GM21825 (cell line): Measurements from ENCODE around the gene KDSR.
"Not testable (repeated sequence)": the region's sequence is repeated elsewhere in the genome, so short reads cannot be mapped to it uniquely, and the experiment has no call there.

ENCODE experiments used
- ATAC-seq: cut with Tn5 transposase; IDR thresholded peaks from one replicate; pipeline ENCODE4 v1.9.1; 2021; ENCODE audit warnings: mild to moderate bottlenecking, moderate library complexity; ENCODE audit not compliant: unreplicated experiment

KDSR gene

DNA sequence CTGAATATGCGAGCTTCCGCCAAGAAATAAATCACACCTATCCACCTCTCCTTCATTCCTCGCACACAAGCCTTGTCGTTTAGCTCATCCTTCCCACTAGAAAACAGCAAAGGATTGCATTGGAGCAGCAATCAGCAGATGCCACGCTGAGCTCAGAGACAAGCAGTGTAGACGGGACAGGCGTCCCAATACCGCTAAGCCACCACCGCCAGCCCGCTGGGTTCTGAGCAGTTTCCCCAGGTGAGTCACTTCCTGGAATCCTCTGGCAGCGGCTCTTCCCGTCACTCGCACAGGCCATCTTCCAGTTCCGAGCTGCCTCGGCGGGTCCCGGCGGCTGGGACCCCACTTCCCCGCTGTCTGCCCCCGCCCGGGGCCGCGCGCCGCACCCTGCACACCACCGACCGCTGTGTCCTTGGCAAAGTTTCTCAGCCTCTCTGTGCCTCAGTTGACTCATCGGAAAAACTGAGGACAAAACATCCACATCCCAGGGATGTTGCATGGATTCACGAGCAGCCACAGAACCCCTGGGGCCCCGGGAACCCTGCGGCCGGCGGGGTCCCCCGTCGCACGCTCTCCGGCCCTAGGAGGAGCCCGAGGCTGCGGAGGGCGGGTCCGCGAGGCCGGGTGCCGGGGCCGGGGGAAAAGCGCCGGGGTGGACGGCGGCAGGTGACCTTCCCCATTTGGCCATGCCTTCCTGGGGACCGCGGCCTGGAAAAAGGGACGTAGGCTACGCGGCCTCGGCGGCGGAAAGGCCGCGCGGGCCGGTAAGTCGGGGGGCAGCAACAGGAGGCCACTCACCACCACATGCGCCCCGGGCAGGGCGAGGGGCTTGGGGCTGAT is 573 bp downstream of the KDSR start:
- ATAC-seq = peak; percentile 41

DNA sequence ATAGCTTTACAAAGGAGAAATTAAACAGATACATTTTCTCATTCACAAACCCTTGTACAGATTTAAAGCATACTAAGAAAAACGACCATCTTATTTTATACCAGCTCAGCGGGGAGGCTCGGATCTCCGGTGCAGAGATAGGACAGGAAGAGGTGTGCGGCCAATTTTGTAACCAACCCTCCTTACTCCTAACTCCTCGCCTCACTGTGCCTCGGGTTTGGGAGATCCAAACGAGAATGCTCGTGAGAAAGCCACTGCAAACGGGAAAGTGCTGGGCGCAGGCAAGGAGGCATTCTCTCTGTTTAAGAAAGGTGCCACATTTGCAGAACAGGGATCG is 1.2 kb downstream of the KDSR start:
- ATAC-seq = no peak

DNA sequence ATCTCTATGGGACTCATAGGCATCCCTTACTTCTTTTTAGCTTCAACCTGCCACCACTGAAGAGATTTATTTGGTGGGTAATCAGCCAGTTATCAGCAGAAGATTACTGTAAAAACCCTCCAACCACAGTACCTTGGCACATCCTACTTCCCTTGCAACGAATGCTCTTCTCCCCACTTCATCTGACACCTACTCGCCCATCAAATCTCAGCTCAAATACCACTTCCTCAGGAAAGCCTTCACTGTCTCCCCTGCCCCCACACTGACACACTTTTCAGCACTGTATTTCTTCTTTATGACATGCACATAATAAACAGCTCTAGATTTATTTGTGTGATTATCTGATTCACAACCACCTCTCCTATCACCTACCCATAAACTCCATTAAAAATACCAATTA is 3.1 kb downstream of the KDSR start:
- no peak for ATAC-seq

DNA sequence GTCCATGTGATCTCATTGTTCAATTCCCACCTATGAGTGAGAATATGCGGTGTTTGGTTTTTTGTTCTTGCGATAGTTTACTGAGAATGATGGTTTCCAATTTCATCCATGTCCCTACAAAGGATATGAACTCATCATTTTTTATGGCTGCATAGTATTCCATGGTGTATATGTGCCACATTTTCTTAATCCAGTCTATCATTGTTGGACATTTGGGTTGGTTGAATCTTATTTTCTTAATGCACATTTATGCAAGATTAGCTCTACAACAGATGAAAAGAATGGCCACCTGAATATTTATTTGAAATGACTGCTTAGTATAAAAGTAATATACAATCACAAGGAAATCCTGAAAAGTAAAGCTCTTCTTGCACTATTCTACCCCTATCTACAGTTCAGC is 3.6 kb downstream of the KDSR start:
- ATAC-seq = not testable (repeated sequence)

DNA sequence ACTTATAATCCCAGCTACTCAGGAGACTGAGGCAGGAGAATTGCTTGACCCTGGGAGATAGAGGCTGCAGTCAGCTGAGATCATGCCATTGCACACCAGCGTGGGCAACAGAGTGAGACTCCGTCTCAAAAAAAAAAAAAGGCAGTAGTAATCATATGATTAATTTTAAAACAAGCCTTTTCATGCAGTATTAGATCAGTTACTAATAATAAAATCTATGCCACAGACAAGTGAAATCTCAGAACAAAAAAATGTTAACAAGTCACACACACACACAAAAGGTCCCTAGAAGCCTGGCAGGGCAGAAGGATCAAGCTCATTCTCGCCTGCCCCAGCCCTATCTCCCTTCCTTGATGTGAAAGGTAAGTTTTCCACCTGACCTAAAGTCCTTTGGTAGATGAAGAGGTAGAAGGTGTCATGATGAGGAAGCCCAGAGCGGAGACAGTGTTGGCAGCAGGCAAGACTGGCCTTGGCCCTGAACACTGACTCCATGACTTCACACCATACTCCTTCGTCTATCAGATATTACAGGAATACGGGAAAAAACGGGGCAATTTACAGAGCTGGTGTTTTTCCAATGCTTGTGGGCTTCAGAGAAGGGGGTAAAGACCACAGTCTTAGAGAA is 10.6 kb downstream of the KDSR start:
- ATAC-seq = no peak

DNA sequence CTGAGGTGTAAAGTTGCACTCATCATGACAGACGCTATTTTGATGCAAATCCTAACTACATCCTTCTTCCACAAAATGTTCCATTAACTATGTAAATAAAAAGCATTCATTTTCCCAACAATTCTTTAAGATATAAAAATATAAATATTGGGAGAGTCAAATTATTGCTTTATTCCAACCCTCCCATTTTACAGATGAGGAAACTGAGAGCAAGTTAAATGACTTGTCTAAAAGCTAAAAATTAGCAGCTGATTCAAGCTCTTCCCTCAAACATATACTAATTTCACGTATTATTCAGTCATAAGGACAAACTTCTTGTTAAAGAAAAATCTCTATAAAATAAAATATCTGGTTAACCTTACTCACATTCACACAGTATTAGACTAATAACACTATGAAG is 16.8 kb downstream of the KDSR start:
- ATAC-seq = no peak

DNA sequence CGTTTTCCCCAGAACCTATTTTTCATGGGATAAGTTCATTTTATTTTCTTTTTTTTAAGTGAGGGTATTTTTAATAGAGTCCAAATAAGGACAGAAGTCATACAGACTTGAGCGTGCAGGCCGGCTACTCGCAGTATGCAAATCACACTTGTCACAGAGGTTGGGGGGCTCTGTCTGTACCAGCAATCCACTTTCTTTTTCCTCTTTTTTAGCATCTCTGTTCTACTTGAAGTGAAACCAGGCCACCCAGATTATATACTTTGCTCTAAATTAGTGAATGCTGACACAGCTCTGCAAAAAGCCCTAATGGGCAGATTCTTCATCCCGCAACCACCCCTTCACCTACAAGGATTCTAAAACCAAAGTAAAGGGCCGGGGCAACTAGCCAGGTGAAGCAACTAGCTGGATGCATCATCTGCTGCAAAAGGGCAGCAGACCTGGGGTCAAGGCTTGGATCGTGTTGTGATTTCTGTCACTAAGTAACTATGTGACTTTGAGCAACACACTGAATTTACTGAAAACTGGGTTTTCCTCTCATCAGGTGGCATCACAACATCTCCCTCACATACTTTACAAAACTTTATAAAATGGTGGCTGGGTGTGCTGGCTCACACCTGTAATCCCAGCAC is 18.4 kb downstream of the KDSR start:
- no peak for ATAC-seq

DNA sequence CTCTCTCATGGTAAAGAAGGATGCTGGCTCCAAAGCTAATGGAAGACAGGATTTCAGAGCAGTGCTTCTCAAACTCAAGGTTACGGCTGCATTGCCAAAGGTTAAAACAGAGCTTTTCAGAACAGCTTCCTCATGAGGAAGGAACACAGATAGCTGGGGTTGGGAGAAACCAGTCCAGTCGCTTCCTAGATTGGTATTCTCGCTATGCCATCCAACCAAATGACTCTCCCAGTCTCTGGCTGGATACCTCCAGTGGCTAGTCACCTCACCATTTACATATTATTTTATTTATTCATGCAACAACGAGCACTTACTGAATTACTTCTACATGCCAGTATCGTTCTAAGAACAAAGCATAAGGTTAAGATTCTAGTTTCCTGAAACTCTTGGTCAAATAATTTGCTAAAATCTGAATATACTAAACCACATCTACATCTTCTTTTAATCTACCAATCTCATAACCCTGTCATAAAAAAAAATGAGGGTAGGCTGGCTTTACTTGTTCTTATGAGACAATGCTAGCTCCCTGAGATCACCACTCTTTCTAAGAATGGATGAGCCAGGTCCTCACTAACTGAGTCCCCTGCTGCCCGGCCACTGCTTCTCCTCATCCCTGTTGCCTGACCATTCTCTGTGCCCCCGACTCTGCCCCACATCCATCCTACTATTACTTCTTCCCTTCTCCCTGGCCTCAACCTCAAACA is 20.4 kb downstream of the KDSR start:
- ATAC-seq = no peak

DNA sequence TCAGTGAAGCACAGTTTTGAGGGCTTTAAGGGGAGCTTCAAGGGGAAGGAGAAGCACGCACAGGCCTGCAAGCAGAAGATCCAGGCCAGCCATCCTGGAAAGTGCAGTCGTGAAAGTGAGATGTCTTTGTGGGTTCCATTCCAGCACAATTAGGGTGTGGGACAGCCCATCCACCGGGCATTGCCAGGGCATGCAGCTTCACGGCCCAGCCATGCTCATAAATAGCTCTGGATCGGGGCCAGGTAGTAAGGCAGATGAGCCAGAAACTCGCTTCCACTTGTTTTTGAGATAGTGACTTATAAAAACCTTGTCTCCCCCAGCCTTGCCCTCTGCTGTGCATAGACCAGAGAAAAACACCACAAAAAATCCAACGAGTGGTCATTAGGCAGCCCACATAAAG is 21.0 kb downstream of the KDSR start:
- no peak for ATAC-seq

DNA sequence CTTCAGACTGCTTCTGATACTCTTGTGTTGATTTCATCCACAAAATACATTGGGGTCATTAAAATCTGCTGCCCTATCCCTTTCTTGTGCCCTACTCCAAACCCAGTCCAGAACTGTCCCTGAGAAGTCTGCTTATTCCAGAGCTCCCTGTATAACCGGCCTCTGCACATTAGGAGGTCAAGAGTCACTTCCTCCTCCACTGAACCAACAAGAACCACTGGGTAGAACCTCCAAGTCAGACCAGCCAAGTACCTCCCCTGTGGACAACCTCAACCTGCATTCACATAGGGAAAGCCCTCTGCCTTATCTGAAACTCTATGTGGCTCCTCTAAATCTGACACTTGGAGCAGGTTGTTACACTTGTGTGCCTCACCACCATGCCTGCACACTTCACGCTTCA is 22.1 kb downstream of the KDSR start:
- ATAC-seq = no peak

DNA sequence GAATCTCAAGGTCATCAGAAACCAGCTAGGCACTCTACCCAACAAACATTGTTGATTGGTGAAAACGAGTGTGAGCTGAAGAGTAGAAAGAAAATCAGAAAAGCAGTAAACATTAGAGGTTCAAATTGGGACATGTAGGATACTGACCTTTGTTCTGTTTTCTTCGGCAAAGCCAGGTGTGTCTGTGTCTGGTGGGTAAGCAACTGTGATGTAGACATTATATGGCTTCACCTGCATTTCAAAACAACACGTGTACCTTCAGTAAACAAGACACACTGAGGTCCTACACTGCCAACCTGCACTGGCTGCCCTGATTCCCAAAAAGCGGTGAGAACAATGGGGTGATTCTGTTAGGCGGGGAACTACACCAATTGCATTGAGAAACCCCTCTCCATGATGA is 22.7 kb downstream of the KDSR start:
- no peak for ATAC-seq

DNA sequence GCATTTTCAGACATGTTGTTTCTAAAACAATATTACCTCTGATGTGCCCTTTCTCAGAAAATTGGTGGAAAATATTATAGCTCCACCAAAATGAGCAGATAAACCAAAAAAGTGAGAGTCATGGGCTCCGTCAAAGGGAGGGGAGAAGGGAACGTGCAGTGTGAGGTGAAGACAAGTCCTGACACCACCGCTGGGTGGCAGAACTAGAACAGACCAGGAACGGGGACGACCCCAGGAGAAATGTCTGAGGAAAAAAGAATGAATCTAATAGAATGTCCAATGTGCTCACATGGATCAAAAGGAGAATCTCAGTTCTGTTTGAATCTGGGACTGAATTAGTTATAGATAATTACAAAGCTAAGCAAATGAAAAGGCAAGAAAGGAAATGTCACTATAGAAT is 24.8 kb downstream of the KDSR start:
- ATAC-seq = no peak

DNA sequence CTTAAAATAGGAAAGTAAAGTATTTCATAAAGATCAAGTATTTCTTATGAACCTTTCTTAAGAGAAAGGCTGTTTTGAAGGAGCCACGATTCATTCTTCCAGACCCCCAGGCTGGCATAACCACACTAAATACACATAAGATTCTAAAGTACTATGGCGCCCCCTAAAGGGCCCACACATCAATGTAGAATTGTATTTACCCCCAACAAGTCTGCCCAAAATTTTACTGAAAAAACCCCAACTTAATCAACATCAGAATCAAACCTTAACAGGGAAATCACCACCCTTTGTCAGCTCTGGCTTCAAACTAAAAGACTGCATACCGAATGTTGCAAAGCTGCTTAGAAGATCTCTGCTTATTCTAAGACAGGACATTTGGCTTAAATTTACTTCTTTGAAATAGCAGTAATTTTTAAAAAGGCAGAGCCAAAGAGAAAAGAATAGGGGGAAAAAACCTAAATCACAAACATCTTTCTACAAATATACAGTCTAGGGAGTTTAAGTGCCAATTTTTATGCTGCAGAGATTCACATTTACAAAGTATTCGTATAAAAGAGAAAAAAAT is 27.0 kb downstream of the KDSR start:
- no peak for ATAC-seq

DNA sequence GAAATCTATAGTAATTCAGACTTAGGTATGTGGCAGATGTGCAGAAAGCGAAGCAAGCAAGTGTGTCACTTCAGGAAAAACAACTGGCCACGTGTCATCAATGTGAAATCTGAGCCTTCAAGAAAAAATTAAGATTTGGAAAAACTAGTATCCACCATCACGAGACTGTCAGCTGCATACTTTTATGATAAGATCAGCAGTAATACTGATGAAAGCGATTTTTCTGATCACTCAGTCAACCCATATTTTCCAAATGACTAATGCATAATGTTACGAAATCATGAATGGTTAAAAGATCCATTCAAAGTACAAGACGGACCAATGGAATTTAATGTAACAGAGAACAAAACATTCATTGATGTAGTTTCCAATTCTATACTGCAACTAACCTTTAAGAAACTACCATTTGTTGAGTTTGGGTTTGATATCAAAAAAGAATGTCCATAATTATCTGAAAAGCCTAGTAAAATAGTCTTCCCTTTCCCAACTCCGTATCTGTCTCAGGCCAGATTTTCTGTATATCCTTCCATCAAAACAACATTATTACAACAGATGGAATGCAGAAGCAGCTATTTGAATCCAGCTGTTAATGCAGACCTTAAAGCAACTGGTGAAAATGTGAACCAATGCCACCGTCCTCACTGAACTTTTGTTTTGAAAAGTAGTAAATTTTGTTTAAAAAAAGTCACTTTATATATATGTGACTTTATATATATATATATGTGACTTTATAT is 30.5 kb downstream of the KDSR start:
- ATAC-seq = no peak

DNA sequence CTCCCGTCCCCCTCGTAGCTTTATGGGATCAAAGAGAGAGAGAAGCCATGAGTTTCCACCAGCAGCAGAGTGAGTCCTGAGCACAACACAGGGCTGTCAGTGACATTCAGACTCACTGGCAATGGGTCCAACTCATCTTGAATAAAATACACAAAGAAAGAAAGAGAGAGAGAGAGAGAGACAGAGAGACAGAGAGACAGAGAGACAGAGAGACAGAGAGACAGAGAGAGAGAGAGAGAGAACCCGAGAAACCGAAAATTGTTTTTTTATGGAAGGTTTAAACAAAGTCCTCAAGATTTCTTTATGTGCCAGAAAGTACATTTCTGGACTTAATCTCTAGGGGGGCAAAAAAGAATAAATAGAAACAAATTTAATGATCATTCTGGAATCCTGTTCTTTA is 35.9 kb downstream of the KDSR start:
- ATAC-seq = no peak

DNA sequence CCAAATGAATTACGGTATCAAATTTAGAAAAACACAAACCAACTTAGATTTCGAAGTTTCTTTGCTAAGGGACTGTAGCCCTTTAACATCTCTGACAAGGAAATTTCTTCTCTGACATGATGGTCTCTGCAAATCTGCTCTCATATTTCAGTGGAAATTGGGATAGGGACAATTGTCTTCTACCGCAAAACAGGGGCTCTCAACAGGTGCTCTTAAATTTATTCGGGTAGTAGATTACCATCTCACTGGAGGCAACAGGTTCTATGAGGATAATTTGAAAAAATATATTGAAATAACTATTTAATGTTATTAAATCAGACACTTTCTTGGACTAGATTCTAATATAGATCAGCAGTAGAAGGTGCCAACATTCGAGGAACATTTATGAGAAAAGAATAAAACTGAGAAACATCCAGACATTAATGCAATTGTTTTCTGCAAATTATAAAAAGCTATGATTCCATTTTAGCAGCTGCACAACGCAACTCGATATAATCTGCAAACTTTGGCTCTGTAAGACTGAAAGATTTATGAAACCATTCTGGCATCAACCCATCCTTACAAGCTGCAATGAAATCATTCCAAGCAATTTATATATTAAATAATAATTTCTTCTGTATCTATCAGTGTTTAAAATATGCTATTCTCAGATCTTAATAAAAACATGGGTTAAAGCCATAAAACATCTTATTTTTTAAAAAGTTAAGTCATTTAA is 37.4 kb downstream of the KDSR start:
- no peak for ATAC-seq

DNA sequence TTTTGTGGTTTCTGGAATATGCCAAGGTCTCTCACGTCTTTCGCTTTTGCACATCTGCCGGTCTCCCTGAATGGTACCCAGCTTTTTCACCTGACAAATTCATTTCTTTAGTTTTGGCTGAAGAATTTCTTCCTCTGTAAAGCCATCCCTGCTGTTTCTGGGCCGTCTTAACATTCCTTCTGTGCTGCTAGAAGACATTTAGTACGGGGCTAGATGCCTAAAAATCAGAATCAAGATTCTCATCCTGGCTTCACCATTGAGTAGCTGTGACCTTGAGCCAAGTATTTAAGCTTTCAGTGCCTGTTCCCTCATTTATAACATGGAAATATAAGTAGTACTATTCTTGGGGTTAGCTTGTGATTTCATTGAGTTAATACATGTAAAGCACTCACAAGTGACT is 41.0 kb downstream of the KDSR start:
- ATAC-seq = no peak

DNA sequence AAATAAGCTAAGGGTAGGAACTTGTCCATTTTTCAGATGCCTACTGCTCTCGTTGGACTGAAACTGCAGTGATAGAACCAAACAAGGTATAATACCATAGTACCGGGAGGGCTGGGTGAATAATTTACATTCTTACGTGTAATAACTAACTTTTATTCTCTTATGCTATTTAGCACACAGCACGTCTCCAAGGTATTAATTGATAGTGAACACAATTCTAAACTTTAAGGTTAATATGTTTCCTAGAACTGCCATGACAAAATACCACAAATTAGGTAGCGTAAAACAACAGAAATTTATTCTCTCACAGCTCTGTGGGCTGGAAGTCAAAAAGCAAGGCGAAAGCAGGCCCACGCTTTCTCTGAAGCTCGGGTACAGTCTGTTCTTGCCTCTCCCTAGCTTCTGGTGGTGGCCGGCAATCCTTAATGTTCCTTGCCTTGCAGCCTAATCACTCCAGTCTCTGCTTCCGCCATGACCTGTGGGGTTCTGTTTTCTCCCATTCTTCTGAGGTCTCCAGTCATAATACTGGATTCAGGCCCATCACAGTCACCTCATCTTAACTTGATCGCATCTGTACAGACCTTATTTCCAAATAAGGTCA is 41.8 kb downstream of the KDSR start:
- no peak for ATAC-seq

DNA sequence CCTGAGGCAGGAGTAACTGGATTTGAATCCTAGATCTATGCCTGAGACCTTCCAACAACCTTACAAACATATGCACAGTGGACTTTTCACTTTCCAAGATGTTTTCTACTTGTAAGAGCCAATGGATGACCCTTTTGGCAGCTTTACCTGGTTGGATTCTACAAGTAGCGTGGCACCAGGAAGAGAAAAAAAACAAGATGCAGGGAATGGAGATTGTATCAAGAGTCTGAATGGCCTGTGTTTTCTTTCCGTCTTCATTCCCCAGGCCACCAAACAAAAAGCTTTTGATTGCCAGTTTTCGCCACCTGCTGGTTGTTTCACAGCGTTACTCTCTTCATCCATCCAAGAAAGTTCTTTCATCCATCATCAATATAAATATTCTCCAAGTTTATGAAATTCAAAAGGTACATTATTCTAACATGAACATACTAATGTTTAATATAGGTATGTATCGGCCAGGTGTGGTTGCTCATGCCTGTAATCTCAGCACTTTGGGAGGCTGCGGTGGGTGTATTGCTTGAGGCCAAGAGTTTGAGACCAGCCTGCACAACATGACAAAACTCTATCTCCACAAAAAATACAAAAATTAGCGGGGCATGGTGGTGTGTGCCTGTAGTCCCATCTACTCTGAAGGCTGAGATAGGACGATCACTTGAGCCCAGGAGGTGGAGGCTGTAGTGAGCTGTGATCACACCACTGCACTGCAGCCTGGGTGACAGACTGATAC is 43.9 kb downstream of the KDSR start:
- no peak for ATAC-seq
